Epithelial cell of proximal tubule (primary cell): ENCODE measurements around the gene TULP4. TPM values are rescaled to one million over a fixed set of nuclear protein-coding genes. Genes with fewer than 3 reads are reported as not detected.
"Not testable (repeated sequence)": the region's sequence is repeated elsewhere in the genome, so short reads cannot be mapped to it uniquely, and the experiment has no call there.

Source experiments
- DNase-seq: peaks from one replicate; pipeline ENCODE4 v3.0.0-alpha.2; 2011; ENCODE audit warnings: low read depth
- H3K4me3 ChIP-seq: 2 replicates; pipeline ENCODE4 v1.5.1; 2011; ENCODE audit warnings: low read depth, mild to moderate bottlenecking, low read length
- total RNA-seq: library from RNA; depleted of rRNA; stranded (reverse); fragments of >200 nt; gene quantifications from 2 replicates; pipeline ENCODE4 v1.2.3, GENCODE V29; 2015
- TF ChIP-seq, protein P1 (sequence below): conservative IDR thresholded peaks from 2 replicates; pipeline ENCODE4 v1.5.1; 2012; ENCODE audit warnings: low read depth, mild to moderate bottlenecking, low read length

Gene TULP4
- total RNA-seq, 1 donor from 2014 or later: 25.4 TPM

DNA sequence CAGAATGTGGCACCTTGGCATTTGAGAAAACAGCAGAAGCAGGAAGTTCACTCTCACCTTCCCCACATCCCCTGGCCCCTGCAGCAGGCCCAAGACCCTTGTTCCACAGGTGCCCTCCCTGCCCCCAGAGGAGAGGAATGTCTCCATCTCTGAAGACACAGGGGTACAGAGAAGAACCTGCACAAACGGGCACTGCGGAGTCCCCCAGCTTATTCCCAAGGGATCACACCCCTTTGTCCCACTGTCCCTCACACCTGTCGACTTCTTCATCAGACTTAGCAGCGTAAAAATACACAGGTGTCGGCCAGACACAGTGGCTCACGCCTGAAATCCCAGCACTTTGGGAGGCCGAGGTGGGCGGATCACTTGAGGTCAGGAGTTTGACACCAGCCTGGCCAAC, 204.8 kb downstream of the TULP4 start:
- H3K4me3 ChIP-seq: no peak overlapping the region
- TF ChIP-seq, protein P1, sequence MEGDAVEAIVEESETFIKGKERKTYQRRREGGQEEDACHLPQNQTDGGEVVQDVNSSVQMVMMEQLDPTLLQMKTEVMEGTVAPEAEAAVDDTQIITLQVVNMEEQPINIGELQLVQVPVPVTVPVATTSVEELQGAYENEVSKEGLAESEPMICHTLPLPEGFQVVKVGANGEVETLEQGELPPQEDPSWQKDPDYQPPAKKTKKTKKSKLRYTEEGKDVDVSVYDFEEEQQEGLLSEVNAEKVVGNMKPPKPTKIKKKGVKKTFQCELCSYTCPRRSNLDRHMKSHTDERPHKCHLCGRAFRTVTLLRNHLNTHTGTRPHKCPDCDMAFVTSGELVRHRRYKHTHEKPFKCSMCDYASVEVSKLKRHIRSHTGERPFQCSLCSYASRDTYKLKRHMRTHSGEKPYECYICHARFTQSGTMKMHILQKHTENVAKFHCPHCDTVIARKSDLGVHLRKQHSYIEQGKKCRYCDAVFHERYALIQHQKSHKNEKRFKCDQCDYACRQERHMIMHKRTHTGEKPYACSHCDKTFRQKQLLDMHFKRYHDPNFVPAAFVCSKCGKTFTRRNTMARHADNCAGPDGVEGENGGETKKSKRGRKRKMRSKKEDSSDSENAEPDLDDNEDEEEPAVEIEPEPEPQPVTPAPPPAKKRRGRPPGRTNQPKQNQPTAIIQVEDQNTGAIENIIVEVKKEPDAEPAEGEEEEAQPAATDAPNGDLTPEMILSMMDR: no peak
- no peak for DNase-seq

DNA sequence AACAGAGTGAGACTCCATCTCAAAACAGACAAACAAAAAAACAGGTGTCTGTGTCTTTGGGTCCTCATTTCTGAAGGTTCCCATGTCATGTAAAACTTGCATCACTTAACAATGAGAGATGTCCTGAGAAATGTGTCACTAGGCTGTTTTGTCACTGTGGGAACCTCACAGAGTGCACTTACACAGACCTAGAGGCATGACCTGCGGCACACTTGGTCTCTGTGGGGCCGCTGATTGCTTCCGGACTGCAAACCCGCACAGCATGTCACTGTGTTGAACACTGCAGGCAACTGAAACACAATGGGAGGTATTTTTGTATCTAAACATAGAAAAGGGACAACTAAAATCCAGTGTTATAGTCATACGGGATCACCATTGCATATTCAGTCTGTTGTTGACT, 205.3 kb downstream of the TULP4 start:
- TF ChIP-seq, protein P1: no peak
- no peak for DNase-seq
- H3K4me3 ChIP-seq: no peak overlapping the region

DNA sequence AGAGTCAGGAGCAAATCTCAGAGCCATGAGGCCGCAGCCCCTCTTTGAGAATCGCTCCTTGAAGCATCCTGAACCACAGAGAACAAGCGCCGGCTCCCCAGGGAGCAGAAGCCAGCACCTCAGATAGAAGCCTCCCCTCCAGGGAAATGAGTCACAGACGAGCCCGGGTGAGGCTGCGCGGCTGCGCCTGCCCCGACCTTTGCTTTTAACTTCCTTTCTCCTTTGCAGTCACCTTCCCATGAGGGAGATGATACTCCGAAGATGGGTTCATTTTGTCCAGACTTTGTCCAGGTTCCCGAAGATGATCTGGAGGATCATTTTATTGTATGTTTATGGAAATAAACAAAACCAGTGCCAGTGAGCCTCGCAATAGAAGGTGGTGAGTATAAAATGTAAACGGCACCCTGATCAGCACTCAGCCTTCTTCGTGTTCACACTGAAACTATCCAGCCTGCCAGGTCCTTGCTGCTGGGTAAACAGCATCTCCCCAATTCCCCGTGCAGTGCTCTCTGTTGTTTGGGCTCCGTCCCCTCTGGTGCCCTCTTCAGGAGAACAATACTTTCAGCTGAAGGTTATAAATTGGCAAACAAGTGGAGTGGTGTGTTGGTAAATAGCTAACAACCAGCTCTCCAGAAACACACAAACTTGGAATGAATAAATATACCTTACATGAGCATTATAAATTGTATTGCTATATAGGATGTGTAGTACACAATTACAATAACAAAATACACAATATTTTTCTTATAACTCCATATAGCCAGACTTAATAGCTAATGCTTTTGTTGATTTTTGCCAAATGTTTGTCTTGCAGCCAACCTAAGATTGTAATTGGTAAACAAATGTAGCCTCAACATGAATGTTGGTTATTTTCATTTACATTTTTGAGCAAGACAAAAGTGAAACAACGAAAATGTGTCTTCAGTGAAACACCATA, 206.2 kb downstream of the TULP4 start:
- TF ChIP-seq, protein P1: peak; percentile 69
- H3K4me3 ChIP-seq: peak overlapping the region; percentile 49
- no peak for DNase-seq

DNA sequence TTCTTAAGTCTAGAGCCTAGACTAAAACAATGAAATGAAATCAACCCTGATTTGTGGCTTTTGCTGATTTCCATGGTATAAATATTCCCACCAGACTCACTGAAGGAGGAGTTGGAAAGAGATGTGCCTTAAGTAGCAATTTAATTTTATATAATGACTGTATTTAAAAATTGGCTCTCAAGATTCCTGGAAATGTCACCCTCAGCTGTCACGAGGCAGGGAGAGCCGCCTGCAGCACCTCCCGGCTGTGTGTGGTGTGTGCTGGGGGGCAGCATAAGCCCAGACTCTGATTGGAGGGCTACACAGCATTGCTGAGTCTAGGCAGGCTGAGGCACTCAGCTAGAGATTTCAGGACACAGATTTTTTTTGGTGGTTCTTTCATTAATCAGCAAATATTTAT, 207.0 kb downstream of the TULP4 start:
- TF ChIP-seq, protein P1: no peak
- no peak overlapping the region for H3K4me3 ChIP-seq
- DNase-seq: no peak

DNA sequence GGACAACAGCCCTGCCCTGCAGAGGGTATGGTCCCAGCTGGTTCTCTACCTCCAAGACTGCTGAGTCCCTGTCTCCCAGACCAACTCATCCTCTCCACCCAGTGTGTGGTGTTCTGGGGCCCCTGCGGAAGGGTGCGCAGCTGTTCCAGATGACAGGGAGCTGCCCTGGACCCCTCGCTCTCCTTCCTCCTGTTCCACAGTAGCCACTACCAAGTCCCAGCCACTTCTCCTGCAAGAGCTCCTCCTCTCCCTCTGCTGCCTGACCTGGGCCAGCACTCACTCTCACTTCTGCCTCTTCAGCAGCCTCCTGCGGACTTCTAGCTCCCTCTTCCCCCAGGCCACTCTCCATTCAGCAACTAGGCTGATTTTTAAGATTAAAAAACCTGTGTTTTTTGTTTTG, 207.5 kb downstream of the TULP4 start:
- no peak overlapping the region for H3K4me3 ChIP-seq
- TF ChIP-seq, protein P1: no peak
- DNase-seq: no peak

DNA sequence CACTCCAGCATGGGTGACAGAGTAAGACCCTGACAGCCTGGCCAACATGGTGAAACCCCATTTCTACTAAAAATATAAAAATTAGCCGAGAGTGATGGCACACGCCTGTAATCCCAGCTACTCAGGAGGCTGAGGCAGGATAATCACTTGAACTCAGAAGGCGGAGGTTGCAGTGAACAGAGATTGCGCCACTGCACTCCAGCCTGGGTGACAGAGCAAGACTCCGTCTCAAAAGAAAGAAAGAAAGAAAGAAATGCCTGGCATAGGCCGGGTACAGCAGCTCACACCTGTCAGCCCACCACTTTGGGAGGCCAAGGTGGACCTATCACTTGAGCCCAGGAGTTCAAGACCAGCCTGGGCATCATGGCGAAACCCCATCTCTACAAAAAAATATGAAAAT, 208.7 kb downstream of the TULP4 start:
- not testable (repeated sequence) for H3K4me3 ChIP-seq, DNase-seq

DNA sequence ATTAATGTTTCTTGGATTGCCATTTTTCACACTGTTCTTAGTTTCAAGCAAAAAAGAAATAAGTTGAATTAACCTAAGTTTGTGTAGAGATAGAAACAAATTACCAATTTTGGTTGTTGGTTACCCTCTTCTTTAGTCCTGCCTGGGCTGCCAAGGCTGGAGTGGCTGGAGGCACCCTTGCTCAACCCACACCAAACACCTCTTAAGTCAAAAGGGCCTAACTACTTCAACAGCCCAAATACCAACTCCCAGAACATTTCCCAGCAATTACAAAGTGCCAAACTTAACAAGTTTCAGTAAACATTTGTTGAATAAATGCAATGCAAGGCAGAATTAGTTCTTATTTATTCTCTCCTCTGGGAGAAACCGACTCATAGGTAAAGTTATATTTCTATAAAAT, 209.5 kb downstream of the TULP4 start:
- H3K4me3 ChIP-seq: no peak overlapping the region
- TF ChIP-seq, protein P1: no peak
- no peak for DNase-seq
